ENCODE data around the gene HSD3B7.

GRCh38 chr16:31009894-31010584 lies 25.0 kb downstream of the HSD3B7 start:
- TF ChIP-seq CTCF (IDR thresholded peaks at IDR 0.05) (no peak), POLR2A (IDR thresholded peaks at IDR 0.05) (no peak)
